Adrenal gland (tissue), 5 donors: ENCODE results near the gene GAK.

Experiments used
- CTCF ChIP-seq, 6 experiments: fragments of 450-650 bp in 4 of 6; fragments of 200-600 bp in 2 of 6; sonication (generic) in 1 of 6; IDR thresholded peaks; 1 replicate in 5 of 6; 2 replicates in 1 of 6; pipeline versions ENCODE4 v1.5.1 to v1.8.0; 2016 to 2021; ENCODE audit warnings: antibody characterized with exemption in 6 of 6, mild to moderate bottlenecking in 2 of 6, moderate library complexity in 1 of 6
- POLR2A ChIP-seq, 2 donors: fragments of 450-650 bp; IDR thresholded peaks; one replicate each; pipeline ENCODE4 v1.6.1; 2017; ENCODE audit warnings: antibody characterized with exemption in 2 of 2, mild to moderate bottlenecking in 2 of 2, moderate library complexity in 1 of 2
- donor health status: DM: no; HTN: no; CAD: no.

DNA sequence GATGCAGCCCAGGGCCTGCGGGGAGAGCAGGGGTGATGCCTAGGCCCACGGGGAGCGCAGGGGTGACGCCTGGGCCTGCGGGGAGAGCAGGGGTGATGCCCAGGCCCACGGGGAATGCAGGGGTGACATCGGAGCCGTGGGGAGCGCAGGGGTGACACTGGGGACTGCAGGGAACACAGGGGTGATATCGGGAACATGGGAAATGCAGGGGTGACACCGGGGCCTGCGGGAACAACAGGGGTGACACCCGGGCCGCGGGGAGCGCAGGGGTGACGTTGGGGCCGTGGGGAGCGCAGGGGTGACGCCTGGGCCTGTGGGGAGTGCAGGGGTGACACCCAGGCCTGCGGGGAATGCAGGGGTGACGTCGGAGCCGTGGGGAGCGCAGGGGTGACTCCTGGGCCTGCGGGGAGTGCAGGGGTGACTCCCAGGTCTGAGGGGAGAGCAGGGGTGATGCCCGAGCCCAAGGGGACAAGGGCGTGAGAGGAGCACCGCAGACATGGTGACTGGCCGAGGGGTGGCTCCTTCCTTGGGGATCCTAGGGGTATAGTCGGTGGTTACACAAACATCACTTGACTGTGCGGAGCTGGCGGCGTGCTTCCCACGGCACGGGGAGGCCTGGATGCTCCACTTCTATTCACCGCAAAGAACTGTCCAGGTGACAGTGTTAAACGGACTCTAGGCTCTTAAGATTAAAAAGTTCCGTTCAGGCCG lies 38.0 kb downstream of the GAK start:
- TF ChIP-seq POLR2A (IDR thresholded peaks at IDR 0.05) (no peak), CTCF (IDR thresholded peaks at IDR 0.05) (no peak)
